ENCODE measurements around the gene SYT7.
A peak's percentile ranks its signal among the peaks of the same experiment; 100 is the strongest.

The SYT7 gene

GRCh38 chr11:61512435-61512834 is 68.4 kb downstream of the SYT7 start:
- DNase-seq (ENCODE audit: low read depth) = no peak
- TF ChIP-seq CTCF (conservative IDR thresholded peaks at IDR 0.05; ENCODE audit: low read depth, low read length) = no peak
- H3K4me3 ChIP-seq (ENCODE audit: low read length) = no peak overlapping the region

GRCh38 chr11:61511383-61511782 is 69.5 kb downstream of the SYT7 start:
- no peak for TF ChIP-seq CTCF (conservative IDR thresholded peaks at IDR 0.05; ENCODE audit: low read depth, low read length)
- H3K4me3 ChIP-seq (ENCODE audit: low read length) = no peak overlapping the region
- DNase-seq (ENCODE audit: low read depth) = no peak

- DNase-seq (ENCODE audit: low read depth) = no peak
- no peak for TF ChIP-seq CTCF (conservative IDR thresholded peaks at IDR 0.05; ENCODE audit: low read depth, low read length)
- H3K4me3 ChIP-seq (ENCODE audit: low read length) = no peak overlapping the region
Observed at GRCh38 chr11:61510974-61511373, 69.9 kb downstream of the SYT7 start.

GRCh38 chr11:61510166-61510919 is 70.5 kb downstream of the SYT7 start:
- H3K4me3 ChIP-seq (ENCODE audit: low read length) = no peak overlapping the region
- no peak for TF ChIP-seq CTCF (conservative IDR thresholded peaks at IDR 0.05; ENCODE audit: low read depth, low read length)
- no peak for DNase-seq (ENCODE audit: low read depth)

GRCh38 chr11:61509043-61510029 is 71.5 kb downstream of the SYT7 start:
- H3K4me3 ChIP-seq (ENCODE audit: low read length) = no peak overlapping the region
- no peak for DNase-seq (ENCODE audit: low read depth)
- TF ChIP-seq CTCF (conservative IDR thresholded peaks at IDR 0.05; ENCODE audit: low read depth, low read length) = peak; percentile 36

GRCh38 chr11:61507962-61508861 is 72.7 kb downstream of the SYT7 start, which contains the start of gene LRRC10B:
Gene LRRC10B (plus strand): TSS chr11:61508749. CDS start chr11:61508999, 250 bp downstream.
- H3K4me3 ChIP-seq (ENCODE audit: low read length) = no peak within 1 kb of the TSS
- no peak for DNase-seq (ENCODE audit: low read depth)
- no peak for TF ChIP-seq CTCF (conservative IDR thresholded peaks at IDR 0.05; ENCODE audit: low read depth, low read length)
